ENCODE measurements around the gene IPO8. TPM values are rescaled to one million over a fixed set of nuclear protein-coding genes. Genes with fewer than 3 reads are reported as not detected.

The IPO8 gene
- total RNA-seq (2014; rRNA removed; shearing (Covaris generic); ENCODE audit: low replicate concordance), result 30.1 and 33.6 TPM in 2 replicates

DNA sequence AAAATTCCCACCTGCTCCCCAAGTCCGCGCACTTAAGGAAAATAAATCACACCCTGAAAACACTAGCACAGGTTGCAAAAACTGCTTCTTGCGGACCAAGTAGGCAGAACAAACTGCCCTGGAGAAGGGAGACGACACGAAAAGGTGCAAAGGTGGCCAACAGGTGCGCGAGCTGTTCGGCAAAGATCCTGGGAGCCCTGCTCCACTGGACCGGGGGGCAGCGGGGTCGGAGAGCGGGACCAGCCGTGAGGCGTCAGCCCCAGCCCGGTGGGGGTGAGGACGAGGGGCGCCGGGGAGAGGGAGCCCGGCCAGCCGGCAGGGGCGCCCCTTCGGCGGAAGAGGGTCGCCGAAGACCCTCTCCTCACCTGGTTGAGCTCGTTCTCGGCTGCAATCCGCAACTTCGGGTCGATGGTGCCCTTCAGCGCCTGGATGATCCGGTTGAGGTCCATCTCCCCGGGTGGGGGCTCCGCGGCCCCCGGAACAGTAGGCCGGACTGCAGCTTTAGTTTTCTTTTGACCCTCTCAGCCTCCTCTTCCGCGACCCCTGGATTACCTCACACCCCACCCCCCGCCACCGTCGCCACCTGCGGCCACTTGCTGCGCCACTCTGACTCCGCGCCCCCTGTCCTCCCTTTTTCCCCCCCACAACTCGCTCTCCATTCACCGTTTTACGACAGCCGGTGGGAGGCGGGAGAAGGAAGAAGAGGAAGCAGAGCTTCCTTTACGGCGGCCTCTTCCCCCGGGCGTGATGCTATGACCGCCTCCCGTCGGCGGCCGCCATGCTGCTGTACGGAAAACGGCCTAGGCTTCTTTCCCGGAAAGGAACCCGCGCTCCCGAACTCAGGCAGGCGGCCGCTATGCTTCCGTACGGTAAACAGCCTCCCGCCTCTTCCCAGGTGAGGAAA is at the start of gene IPO8:
TSS of gene IPO8 (minus strand) at position 671 of the 904 bp plus-strand sequence. CDS start at position 449, 222 bp downstream.
- H2AFZ ChIP-seq (ENCODE audit: low read length), result peak within 1 kb of the TSS; percentile 88
- peaks cover 51% of the 10 kb centered on the region for H3K79me2 ChIP-seq (ENCODE audit: low read length)
- peak within 1 kb of the TSS; percentile 90 for H3K9ac ChIP-seq (ENCODE audit: low read length)
- H3K36me3 ChIP-seq (ENCODE audit: insufficient read depth, low read length), result no peaks in the 10 kb centered on the region; the same call in 1 of the 2 replicates
- peaks cover 34% of the 10 kb centered on the region for H3K4me1 ChIP-seq (ENCODE audit: low read length)
- H3K9me2 ChIP-seq (replicated peaks; ENCODE audit: insufficient read depth, low read length), result no peaks in the 10 kb centered on the region
- peak within 1 kb of the TSS; percentile 93 for H3K4me2 ChIP-seq (ENCODE audit: low read depth, low read length, poor library complexity, severe bottlenecking)
- H3K27ac ChIP-seq (ENCODE audit: low read length), result peak within 1 kb of the TSS; percentile 43
- H3K27me3 ChIP-seq (ENCODE audit: low read length), result no peaks in the 10 kb centered on the region
- no peaks in the 10 kb centered on the region for H3K9me3 ChIP-seq (ENCODE audit: low read length)
- peak; percentile 95 for DNase-seq
- peak within 1 kb of the TSS; percentile 91 for H3K4me3 ChIP-seq (ENCODE audit: low read length)
- no peaks in the 10 kb centered on the region for H4K20me1 ChIP-seq (ENCODE audit: insufficient read depth, low read depth, low read length)

DNA sequence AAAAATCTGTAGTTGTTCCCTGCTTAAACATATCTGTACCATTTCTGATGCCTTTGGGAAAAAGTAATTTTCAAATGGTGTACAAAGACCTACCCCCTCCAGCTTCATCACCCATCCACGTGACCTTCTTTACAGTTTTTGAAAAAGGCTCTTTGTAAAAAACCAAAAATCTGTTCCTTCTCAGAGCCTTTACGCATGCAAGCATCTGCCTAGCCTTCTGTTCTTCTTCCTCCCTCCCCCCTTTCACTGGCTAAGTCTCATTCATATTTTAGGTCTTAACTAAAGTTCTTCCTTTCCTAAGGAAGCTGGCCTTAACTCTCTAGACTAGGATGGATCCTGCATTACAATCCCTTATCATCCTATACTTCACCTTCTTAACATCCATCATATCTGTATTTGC is 48.7 kb upstream of the IPO8 start:
- H3K36me3 ChIP-seq (ENCODE audit: insufficient read depth, low read length), result peaks cover 18% of the 10 kb centered on the region; the same call in 1 of the 2 replicates
- no peak overlapping the region for H3K27ac ChIP-seq (ENCODE audit: low read length)
- peaks cover 71% of the 10 kb centered on the region for H3K79me2 ChIP-seq (ENCODE audit: low read length)
- H3K4me2 ChIP-seq (ENCODE audit: low read depth, low read length, poor library complexity, severe bottlenecking), result no peak overlapping the region
- H3K9me2 ChIP-seq (replicated peaks; ENCODE audit: insufficient read depth, low read length), result no peaks in the 10 kb centered on the region
- no peak overlapping the region for H3K9ac ChIP-seq (ENCODE audit: low read length)
- no peaks in the 10 kb centered on the region for H3K27me3 ChIP-seq (ENCODE audit: low read length)
- H2AFZ ChIP-seq (ENCODE audit: low read length), result no peak overlapping the region
- H3K4me3 ChIP-seq (ENCODE audit: low read length), result no peak overlapping the region
- no peak for DNase-seq
- peaks cover 5% of the 10 kb centered on the region for H3K4me1 ChIP-seq (ENCODE audit: low read length)
- H4K20me1 ChIP-seq (ENCODE audit: insufficient read depth, low read depth, low read length), result no peaks in the 10 kb centered on the region
- no peaks in the 10 kb centered on the region for H3K9me3 ChIP-seq (ENCODE audit: low read length)

DNA sequence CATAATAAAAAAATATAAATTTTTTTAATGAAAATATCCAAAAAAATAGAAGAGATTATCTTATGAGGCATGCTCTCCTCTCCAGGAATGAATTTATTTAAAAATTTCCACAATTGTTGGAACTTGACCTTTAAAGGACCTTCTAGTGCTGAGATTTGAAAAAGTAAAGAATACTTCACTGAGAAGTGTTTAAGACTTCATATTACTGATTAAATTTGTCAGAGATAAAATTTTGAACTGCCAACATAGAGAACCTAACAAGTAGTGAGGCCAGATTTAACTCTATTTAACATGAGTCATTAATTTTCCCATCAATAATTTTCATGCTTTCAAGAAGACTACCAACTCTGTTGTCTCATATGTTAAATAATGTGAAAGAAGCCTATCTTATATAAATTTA is 44.6 kb upstream of the IPO8 start:
- Histone ChIP-seq H4K20me1 (ENCODE audit: insufficient read depth, low read depth, low read length) (no peaks in the 10 kb centered on the region), H3K9ac (ENCODE audit: low read length) (no peak overlapping the region), H3K4me3 (ENCODE audit: low read length) (no peak overlapping the region), H3K79me2 (ENCODE audit: low read length) (peaks cover 59% of the 10 kb centered on the region), H3K4me1 (ENCODE audit: low read length) (no peaks in the 10 kb centered on the region), H3K36me3 (ENCODE audit: insufficient read depth, low read length) (peaks cover 9% of the 10 kb centered on the region), H3K27me3 (ENCODE audit: low read length) (no peaks in the 10 kb centered on the region), H3K4me2 (ENCODE audit: low read depth, low read length, poor library complexity, severe bottlenecking) (no peak overlapping the region), H2AFZ (ENCODE audit: low read length) (no peak overlapping the region), H3K27ac (ENCODE audit: low read length) (no peak overlapping the region), H3K9me3 (ENCODE audit: low read length) (no peaks in the 10 kb centered on the region), H3K9me2 (replicated peaks; ENCODE audit: insufficient read depth, low read length) (no peaks in the 10 kb centered on the region)
- DNase-seq, result no peak

GRCh38 chr12:30739020-30739419 is 43.4 kb upstream of the IPO8 start:
- no peaks in the 10 kb centered on the region for H3K27me3 ChIP-seq (ENCODE audit: low read length)
- DNase-seq, result no peak

GRCh38 chr12:30732954-30733637 is 37.4 kb upstream of the IPO8 start:
- H3K4me1 ChIP-seq (ENCODE audit: low read length), result no peaks in the 10 kb centered on the region

More at GRCh38 chr12:30739020-30739419, 43.4 kb upstream of the IPO8 start:
- Histone ChIP-seq H3K27ac (ENCODE audit: low read length) (no peak overlapping the region), H3K9ac (ENCODE audit: low read length) (no peak overlapping the region), H3K4me1 (ENCODE audit: low read length) (no peaks in the 10 kb centered on the region), H3K9me3 (ENCODE audit: low read length) (no peaks in the 10 kb centered on the region), H3K9me2 (replicated peaks; ENCODE audit: insufficient read depth, low read length) (no peaks in the 10 kb centered on the region), H4K20me1 (ENCODE audit: insufficient read depth, low read depth, low read length) (no peaks in the 10 kb centered on the region), H3K4me2 (ENCODE audit: low read depth, low read length, poor library complexity, severe bottlenecking) (no peak overlapping the region), H3K36me3 (ENCODE audit: insufficient read depth, low read length) (peaks cover 9% of the 10 kb centered on the region), H3K4me3 (ENCODE audit: low read length) (no peak overlapping the region), H3K79me2 (ENCODE audit: low read length) (peaks cover 54% of the 10 kb centered on the region), H2AFZ (ENCODE audit: low read length) (no peak overlapping the region)

DNA sequence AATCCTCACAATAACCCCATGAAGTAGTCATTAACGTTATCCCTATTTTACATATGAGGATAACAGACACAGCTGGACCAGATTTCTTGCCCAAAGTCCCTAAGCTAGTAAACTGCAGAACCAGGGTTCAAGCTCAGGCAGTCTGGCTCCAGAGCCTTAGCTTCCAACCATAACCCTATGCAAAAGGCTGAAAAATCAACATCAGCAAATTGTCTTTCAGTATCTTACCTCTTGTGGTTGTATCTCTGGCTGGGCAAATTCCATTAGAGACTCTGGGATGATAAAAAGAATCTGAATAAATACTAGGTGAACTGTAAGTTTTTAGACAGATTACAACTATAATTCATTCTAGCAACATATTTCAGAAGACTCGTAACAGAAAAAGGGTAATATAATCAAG is 34.3 kb upstream of the IPO8 start:
- Histone ChIP-seq H3K36me3 (ENCODE audit: insufficient read depth, low read length) (peaks cover 16% of the 10 kb centered on the region; the same call in 1 of the 2 replicates), H3K4me3 (ENCODE audit: low read length) (no peak overlapping the region), H3K27me3 (ENCODE audit: low read length) (no peaks in the 10 kb centered on the region), H3K4me1 (ENCODE audit: low read length) (peaks cover 11% of the 10 kb centered on the region), H3K9me2 (replicated peaks; ENCODE audit: insufficient read depth, low read length) (no peaks in the 10 kb centered on the region), H2AFZ (ENCODE audit: low read length) (no peak overlapping the region), H3K79me2 (ENCODE audit: low read length) (peaks cover 36% of the 10 kb centered on the region), H3K9ac (ENCODE audit: low read length) (no peak overlapping the region), H4K20me1 (ENCODE audit: insufficient read depth, low read depth, low read length) (no peaks in the 10 kb centered on the region), H3K27ac (ENCODE audit: low read length) (no peak overlapping the region), H3K4me2 (ENCODE audit: low read depth, low read length, poor library complexity, severe bottlenecking) (no peak overlapping the region), H3K9me3 (ENCODE audit: low read length) (no peaks in the 10 kb centered on the region)
- no peak for DNase-seq

More at GRCh38 chr12:30732954-30733637, 37.4 kb upstream of the IPO8 start:
- H3K4me3 ChIP-seq (ENCODE audit: low read length), result no peak overlapping the region
- H3K9me3 ChIP-seq (ENCODE audit: low read length), result no peaks in the 10 kb centered on the region
- H3K9me2 ChIP-seq (replicated peaks; ENCODE audit: insufficient read depth, low read length), result no peaks in the 10 kb centered on the region
- H3K27me3 ChIP-seq (ENCODE audit: low read length), result no peaks in the 10 kb centered on the region
- DNase-seq, result no peak
- H2AFZ ChIP-seq (ENCODE audit: low read length), result no peak overlapping the region
- peaks cover 5% of the 10 kb centered on the region; the same call in 1 of the 2 replicates for H3K36me3 ChIP-seq (ENCODE audit: insufficient read depth, low read length)
- no peak overlapping the region for H3K4me2 ChIP-seq (ENCODE audit: low read depth, low read length, poor library complexity, severe bottlenecking)
- H3K79me2 ChIP-seq (ENCODE audit: low read length), result peaks cover 22% of the 10 kb centered on the region; the same call in 1 of the 2 replicates
- H4K20me1 ChIP-seq (ENCODE audit: insufficient read depth, low read depth, low read length), result no peaks in the 10 kb centered on the region
- no peak overlapping the region for H3K9ac ChIP-seq (ENCODE audit: low read length)
- no peak overlapping the region for H3K27ac ChIP-seq (ENCODE audit: low read length)

DNA sequence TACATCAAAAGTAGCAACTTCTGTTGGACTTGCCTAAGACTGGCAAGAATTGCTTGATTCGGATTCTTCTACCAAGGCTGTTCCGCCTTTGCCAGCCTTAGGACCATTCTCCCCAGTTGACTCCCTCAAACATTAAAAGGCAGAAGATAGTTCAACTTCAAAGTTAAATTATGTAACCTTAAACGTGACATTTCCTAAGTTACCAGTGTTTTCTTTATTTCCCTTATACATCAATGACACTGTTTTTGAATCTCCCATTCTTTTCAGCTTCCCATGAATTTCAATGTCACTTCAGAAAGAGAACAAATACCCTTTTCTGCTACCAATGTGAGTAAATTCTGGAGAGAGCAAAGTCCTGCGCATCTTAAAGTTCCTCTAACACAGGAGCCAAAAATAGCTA is 33.9 kb upstream of the IPO8 start:
- no peaks in the 10 kb centered on the region for H3K27me3 ChIP-seq (ENCODE audit: low read length)
- H3K4me2 ChIP-seq (ENCODE audit: low read depth, low read length, poor library complexity, severe bottlenecking), result no peak overlapping the region
- H3K36me3 ChIP-seq (ENCODE audit: insufficient read depth, low read length), result peaks cover 19% of the 10 kb centered on the region; the same call in 1 of the 2 replicates
- H3K9ac ChIP-seq (ENCODE audit: low read length), result no peak overlapping the region
- DNase-seq, result no peak
- no peaks in the 10 kb centered on the region for H3K9me3 ChIP-seq (ENCODE audit: low read length)
- H3K4me3 ChIP-seq (ENCODE audit: low read length), result no peak overlapping the region
- H4K20me1 ChIP-seq (ENCODE audit: insufficient read depth, low read depth, low read length), result no peaks in the 10 kb centered on the region
- peaks cover 11% of the 10 kb centered on the region for H3K4me1 ChIP-seq (ENCODE audit: low read length)
- no peak overlapping the region for H2AFZ ChIP-seq (ENCODE audit: low read length)
- H3K27ac ChIP-seq (ENCODE audit: low read length), result no peak overlapping the region
- no peaks in the 10 kb centered on the region for H3K9me2 ChIP-seq (replicated peaks; ENCODE audit: insufficient read depth, low read length)
- peaks cover 39% of the 10 kb centered on the region for H3K79me2 ChIP-seq (ENCODE audit: low read length)

GRCh38 chr12:30726647-30727046 is 31.0 kb upstream of the IPO8 start:
- H3K4me1 ChIP-seq (ENCODE audit: low read length), result peaks cover 11% of the 10 kb centered on the region
- H3K36me3 ChIP-seq (ENCODE audit: insufficient read depth, low read length), result peaks cover 28% of the 10 kb centered on the region; the same call in 1 of the 2 replicates
- H3K27me3 ChIP-seq (ENCODE audit: low read length), result no peaks in the 10 kb centered on the region
- no peaks in the 10 kb centered on the region for H3K9me2 ChIP-seq (replicated peaks; ENCODE audit: insufficient read depth, low read length)
- H3K9me3 ChIP-seq (ENCODE audit: low read length), result no peaks in the 10 kb centered on the region
- no peak overlapping the region for H3K4me3 ChIP-seq (ENCODE audit: low read length)
- no peak overlapping the region for H3K9ac ChIP-seq (ENCODE audit: low read length)
- no peak for DNase-seq
- no peaks in the 10 kb centered on the region for H4K20me1 ChIP-seq (ENCODE audit: insufficient read depth, low read depth, low read length)
- peaks cover 41% of the 10 kb centered on the region for H3K79me2 ChIP-seq (ENCODE audit: low read length)
- no peak overlapping the region for H2AFZ ChIP-seq (ENCODE audit: low read length)
- H3K27ac ChIP-seq (ENCODE audit: low read length), result no peak overlapping the region
- no peak overlapping the region for H3K4me2 ChIP-seq (ENCODE audit: low read depth, low read length, poor library complexity, severe bottlenecking)

Data from Karpas-422 (cell line).